ENCODE measurements around the gene EML5. TPM values are rescaled to one million over a fixed set of nuclear protein-coding genes. Genes with fewer than 3 reads are reported as not detected.

Gene EML5
- total and polyA plus RNA-seq, 2 experiments from 2014 or later = 0.18 to 1.6 TPM

GRCh38 chr14:88599761-88600439, 192.9 kb downstream of the EML5 start (continued):
- TF ChIP-seq ZNF462 (CRISPR knock-in tag; IDR thresholded peaks at IDR 0.05) = no peak
- TF ChIP-seq ZNF114 (CRISPR knock-in tag; IDR thresholded peaks at IDR 0.05) = no peak

DNA sequence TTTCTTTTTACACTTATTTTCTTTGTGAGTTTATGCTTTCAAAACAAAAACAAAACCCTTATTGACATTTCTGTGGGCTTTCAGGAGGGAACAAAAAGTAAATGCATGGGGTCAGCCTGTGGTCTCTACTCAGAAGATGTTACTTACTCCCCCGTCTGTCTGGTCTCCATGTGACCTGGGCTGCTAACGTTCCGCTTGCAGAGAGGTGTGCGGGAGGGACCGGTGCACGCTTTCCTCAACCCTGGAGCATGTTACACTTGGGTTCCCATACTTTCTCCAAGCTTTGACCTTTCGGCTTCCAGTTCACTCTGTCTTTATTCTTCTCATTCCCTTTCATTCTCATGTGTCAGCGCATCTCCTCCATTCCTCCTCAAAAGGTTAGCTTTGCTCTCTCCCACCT, 193.4 kb downstream of the EML5 start:
- Mint-ChIP-seq H3K27me3 (ENCODE audit: insufficient read depth, low read depth, poor library complexity) (peaks cover 2% of the 10 kb centered on the region), H3K4me3 (no peak overlapping the region), H3K9me3 (no peaks in the 10 kb centered on the region), H3K36me3 (ENCODE audit: low read depth) (peaks cover 72% of the 10 kb centered on the region), H3K4me1 (peaks cover 6% of the 10 kb centered on the region; the same call in 2 of the 3 replicates), H3K27ac (0 out of 2 replicates have a peak overlapping the region, but pooled peaks have one; percentile 9)
- H2AFZ ChIP-seq = no peak overlapping the region
- no peaks in the 10 kb centered on the region for H3K27me3 ChIP-seq (ENCODE audit: insufficient read depth)
- H3K4me1 ChIP-seq (ENCODE audit: insufficient read depth) = no peaks in the 10 kb centered on the region
- H3K27ac ChIP-seq (ENCODE audit: low read depth) = 0 out of 2 replicates have a peak overlapping the region, but pooled peaks have one; percentile 39
- no peaks in the 10 kb centered on the region; the same call in 1 of the 2 replicates for H4K20me1 ChIP-seq (replicated peaks; ENCODE audit: insufficient read depth)
- H3K9me2 ChIP-seq (ENCODE audit: insufficient read depth) = no peaks in the 10 kb centered on the region
- no peak overlapping the region for H3K4me3 ChIP-seq
- peaks cover 36% of the 10 kb centered on the region for H3K36me3 ChIP-seq (ENCODE audit: insufficient read depth)
- H3K4me2 ChIP-seq = no peak overlapping the region
- DNase-seq (ENCODE audit: low spot score) (no peak), ATAC-seq (no peak)
- 0 out of 2 replicates have a peak, but pooled peaks cover 5% of the 10 kb centered on the region for H3K79me2 ChIP-seq (replicated peaks; ENCODE audit: insufficient read depth)
- no peaks in the 10 kb centered on the region for H3F3A ChIP-seq (replicated peaks; ENCODE audit: low read depth)
- TF ChIP-seq NANOG (IDR thresholded peaks at IDR 0.05; ENCODE audit: borderline replicate concordance) (no peak), ETS1 (IDR thresholded peaks at IDR 0.05) (no peak), ZNF331 (CRISPR knock-in tag; IDR thresholded peaks at IDR 0.05; ENCODE audit: low read depth) (no peak), STAT1 (IDR thresholded peaks at IDR 0.05; ENCODE audit: unreplicated experiment) (no peak), EZH2 (IDR thresholded peaks at IDR 0.05; ENCODE audit: low read depth, unreplicated experiment) (no peak), REST (IDR thresholded peaks at IDR 0.05; ENCODE audit: unreplicated experiment) (no peak), CREB1 (CRISPR knock-in tag; IDR thresholded peaks at IDR 0.05; ENCODE audit: low read depth) (no peak), ZNF114 (CRISPR knock-in tag; IDR thresholded peaks at IDR 0.05) (no peak), JUNB (IDR thresholded peaks at IDR 0.05; ENCODE audit: unreplicated experiment) (no peak), EZH2phosphoT487 (IDR thresholded peaks at IDR 0.05; ENCODE audit: unreplicated experiment) (no peak)

Data from GM23338 (cell line).